ENCODE results near the gene CNPY1. TPM values are rescaled to one million over a fixed set of nuclear protein-coding genes. Genes with fewer than 3 reads are reported as not detected.

CNPY1 gene
- total RNA-seq, 1 donor from 2014 or later, result not detected

GRCh38 chr7:155489158-155489840 lies 57.1 kb downstream of the CNPY1 start:
- intact Hi-C loops (cut with DNase I), result no loop called here
- H3K36me3 ChIP-seq, result no peaks in the 10 kb centered on the region
- no peak for DNase-seq (ENCODE audit: extremely low spot score in 2 of 2)
- H3K4me1 ChIP-seq, result peaks cover 15% of the 10 kb centered on the region
- H3K9me3 ChIP-seq, result no peaks in the 10 kb centered on the region
- TF ChIP-seq CTCF (IDR thresholded peaks at IDR 0.05) (no peak), POLR2A (IDR thresholded peaks at IDR 0.05) (no peak), POLR2AphosphoS5 (IDR thresholded peaks at IDR 0.05; ENCODE audit: insufficient read depth in 1 of 2, low read depth in 1 of 2) (no peak)
- H3K27ac ChIP-seq, result no peak overlapping the region
- H3K27me3 ChIP-seq, result no peaks in the 10 kb centered on the region
- H3K4me3 ChIP-seq, result no peak overlapping the region

- Histone ChIP-seq H3K9me3 (no peaks in the 10 kb centered on the region), H3K4me1 (peaks cover 21% of the 10 kb centered on the region), H3K27ac (no peak overlapping the region), H3K36me3 (no peaks in the 10 kb centered on the region), H3K27me3 (no peaks in the 10 kb centered on the region), H3K4me3 (no peak overlapping the region)
- DNase-seq (ENCODE audit: extremely low spot score in 2 of 2), result no peak
- TF ChIP-seq POLR2AphosphoS5 (IDR thresholded peaks at IDR 0.05; ENCODE audit: insufficient read depth in 1 of 2, low read depth in 1 of 2) (no peak), CTCF (IDR thresholded peaks at IDR 0.05) (no peak), POLR2A (IDR thresholded peaks at IDR 0.05) (no peak)
- intact Hi-C loops (cut with DNase I), result no loop called here
These were observed 57.8 kb downstream of the CNPY1 start for GRCh38 chr7:155488483-155489127.

DNA sequence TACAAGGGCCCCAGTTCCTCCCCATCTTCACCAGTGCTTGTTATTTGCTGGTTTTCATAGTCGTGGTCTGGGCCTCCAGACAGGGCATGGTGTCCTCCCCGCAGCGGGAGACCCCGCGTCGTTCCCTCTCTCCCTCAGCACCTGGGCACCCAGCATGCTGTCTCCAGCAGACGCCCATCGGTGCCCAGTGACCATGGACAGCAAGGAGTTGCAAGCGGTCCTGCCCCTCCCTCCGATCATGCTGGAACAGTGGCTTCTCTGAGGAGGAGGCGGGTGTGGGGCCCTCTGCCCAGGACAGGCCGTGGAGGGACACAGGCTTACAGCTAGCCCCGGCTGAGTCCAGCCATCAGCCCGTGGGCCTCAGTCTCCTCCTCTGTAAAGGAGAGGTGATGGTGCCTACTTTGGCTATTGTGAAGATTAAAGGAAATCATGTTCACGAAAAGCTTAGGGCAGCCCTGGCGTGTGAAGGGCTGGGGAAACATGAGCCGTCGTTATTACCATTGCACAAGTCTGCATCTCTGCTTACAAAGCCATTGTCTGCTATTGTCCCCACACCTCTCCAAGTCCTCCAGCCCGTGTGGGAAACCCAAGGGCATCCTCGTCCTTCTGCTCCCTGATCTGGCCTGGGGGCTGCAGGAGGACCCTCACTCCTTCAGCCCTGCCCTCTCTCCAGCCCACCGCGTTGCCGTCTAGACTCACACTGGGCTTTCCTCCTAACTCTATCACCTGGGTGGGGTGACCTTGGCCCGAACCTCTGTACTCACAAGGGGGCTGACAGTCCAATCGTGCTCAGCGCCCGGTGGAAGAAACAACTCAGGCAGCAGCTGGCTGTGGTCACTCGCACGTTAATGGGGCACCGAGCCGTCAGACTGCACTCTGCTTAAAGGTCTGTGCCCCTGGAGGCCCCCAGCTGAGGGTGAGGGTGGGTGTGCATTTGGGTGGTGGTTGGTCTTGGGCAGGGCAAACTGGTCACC lies 58.6 kb downstream of the CNPY1 start:
- intact Hi-C loops (cut with DNase I), result no loop called here
- Histone ChIP-seq H3K36me3 (no peaks in the 10 kb centered on the region), H3K27ac (no peak overlapping the region), H3K4me3 (no peak overlapping the region), H3K9me3 (no peaks in the 10 kb centered on the region), H3K27me3 (no peaks in the 10 kb centered on the region), H3K4me1 (peaks cover 25% of the 10 kb centered on the region)
- TF ChIP-seq POLR2AphosphoS5 (IDR thresholded peaks at IDR 0.05; ENCODE audit: insufficient read depth in 1 of 2, low read depth in 1 of 2) (no peak), POLR2A (IDR thresholded peaks at IDR 0.05) (no peak), CTCF (IDR thresholded peaks at IDR 0.05) (no peak)
- DNase-seq (ENCODE audit: extremely low spot score in 2 of 2), result no peak

DNA sequence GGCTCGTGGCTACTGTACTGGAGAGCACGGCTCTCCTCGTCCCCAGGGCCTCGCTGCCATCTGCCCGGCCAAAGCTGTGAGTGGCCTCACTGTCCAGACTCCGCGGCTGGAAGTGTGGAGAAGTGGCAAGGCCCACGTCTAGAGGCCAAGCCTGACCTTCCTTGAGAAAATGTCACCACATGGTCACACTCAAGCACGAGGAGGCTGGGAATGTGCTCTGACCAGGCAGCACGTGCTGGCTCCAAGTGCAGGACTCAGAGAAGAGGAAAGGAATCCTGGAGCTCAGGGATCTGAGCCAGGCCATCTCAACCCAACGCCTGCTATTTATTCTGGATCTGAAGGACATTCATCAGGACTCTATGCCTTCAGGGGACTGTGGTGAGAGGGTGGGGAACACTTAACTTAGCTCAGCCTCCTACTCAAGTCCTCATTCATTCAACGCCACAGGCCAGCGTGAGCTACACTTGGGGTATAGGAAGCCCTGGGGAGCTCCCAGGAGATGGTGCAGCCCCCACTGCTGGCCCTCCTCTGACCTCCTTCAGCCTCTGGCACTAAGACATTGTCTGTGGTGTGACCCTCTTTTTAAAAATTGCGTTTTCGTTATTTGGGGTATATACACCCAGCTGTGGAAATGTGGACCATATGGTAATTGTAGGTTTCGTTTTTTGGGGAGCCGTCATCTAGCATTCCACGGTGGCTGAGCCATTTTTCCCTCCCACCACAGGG lies 59.4 kb downstream of the CNPY1 start:
- TF ChIP-seq POLR2A (IDR thresholded peaks at IDR 0.05), result no peak
- TF ChIP-seq POLR2AphosphoS5 (IDR thresholded peaks at IDR 0.05; ENCODE audit: insufficient read depth in 1 of 2, low read depth in 1 of 2), result no peak
- no peak for TF ChIP-seq CTCF (IDR thresholded peaks at IDR 0.05)
- Histone ChIP-seq H3K4me1 (peaks cover 25% of the 10 kb centered on the region), H3K4me3 (no peak overlapping the region), H3K27me3 (no peaks in the 10 kb centered on the region), H3K9me3 (no peaks in the 10 kb centered on the region), H3K36me3 (no peaks in the 10 kb centered on the region), H3K27ac (no peak overlapping the region)
- intact Hi-C loops (cut with DNase I), result no loop called here
- no peak for DNase-seq (ENCODE audit: extremely low spot score in 2 of 2)

All from vagina (tissue), 2 donors.